ENCODE results near the gene GTPBP2.

GTPBP2 gene

DNA sequence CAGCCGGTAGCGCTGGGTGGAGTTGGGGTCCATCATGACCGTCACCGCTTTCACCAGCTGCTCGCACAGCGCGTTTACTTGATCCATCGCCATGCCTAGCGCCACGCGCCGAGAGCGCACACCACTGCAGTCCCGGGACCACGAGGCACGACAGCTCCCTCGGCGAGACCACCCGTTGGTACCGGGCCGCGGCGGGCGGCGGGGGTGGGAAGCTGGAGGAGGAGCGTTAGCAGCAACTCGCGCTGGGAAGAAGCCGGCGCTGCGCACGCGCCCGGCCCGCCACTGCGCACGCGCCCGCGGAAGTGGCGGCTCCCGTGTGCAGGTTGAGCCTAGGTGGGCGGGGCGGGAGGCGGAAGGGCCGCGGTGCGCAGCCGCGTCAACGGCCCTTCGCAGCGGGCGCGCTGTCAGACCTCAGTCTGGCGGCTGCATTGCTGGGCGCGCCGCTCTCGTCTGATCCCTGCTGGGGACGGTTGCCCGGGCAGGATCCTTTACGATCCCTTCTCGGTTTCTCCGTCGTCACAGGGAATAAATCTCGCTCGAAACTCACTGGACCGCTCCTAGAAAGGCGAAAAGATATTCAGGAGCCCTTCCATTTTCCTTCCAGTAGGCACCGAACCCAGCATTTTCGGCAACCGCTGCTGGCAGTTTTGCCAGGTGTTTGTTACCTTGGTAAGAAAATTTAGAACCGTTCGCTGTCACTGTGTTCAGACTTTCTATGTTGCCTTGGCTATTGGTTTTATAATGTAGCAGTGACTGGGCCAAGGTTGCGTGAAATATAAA, 53.1 kb downstream of the GTPBP2 start, which contains the start of the genes POLH and XPO5:
Gene POLH, plus strand, starts transcription at position 414 of the 780 bp plus-strand sequence. CDS start 6,135 bp downstream, outside the sequence.
Gene XPO5, minus strand, starts transcription at position 267 of the 780 bp plus-strand sequence. Its CDS starts 174 bp downstream, at position 93.
- DNase-seq: peak; percentile 92

DNA sequence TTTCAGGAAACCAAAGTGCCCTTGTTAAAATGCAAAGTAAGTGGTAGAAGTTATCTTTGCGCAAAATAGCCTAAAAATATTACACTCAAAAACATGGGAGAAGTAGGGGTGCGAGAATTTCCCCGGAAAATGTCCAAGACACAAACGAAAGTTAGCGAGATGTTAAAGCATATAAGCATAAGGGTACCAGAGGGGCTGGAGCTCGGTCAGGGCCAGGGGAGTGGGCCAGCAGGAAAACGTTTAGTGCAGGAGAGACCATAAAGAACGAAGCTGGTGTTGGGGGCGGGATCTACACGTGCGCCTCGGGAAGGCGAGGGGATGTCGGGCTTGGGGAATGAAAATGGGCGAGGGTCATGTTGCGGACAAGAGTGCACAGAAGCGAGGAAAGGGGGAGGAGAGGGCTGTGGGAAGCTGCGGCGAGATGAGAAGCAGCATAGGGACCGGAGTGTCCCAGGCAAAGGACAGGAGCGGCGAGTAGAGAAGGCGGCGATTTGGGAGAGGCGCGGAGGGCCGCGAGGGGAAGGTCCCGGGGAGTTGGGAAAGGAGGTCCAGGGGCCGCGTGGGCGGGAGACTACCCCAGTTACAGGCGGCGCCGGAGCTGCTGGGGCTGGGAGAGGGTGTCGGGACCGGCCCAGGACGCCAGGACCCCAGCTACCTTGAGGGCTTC, 53.8 kb downstream of the GTPBP2 start:
- peak; percentile 13 for DNase-seq

DNA sequence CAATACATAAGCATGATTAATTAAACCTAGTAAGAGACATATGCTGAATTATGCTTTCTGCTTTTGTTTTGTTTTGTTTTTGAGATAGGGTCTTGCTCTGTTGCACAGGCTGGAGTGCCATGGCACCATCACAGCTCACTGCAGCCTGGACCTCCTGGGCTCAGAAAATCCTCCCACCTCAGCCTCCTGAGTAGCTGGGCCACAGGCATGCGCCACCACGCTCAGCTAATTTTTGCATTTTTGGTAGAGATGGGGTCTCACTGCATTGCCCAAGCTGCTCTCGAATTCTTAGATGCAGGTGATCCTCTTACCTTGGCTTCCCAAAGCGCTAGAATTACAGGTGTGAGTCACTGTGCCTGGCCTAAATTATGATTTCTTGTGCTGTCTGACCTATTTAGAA, 57.0 kb downstream of the GTPBP2 start:
- DNase-seq: no peak

DNA sequence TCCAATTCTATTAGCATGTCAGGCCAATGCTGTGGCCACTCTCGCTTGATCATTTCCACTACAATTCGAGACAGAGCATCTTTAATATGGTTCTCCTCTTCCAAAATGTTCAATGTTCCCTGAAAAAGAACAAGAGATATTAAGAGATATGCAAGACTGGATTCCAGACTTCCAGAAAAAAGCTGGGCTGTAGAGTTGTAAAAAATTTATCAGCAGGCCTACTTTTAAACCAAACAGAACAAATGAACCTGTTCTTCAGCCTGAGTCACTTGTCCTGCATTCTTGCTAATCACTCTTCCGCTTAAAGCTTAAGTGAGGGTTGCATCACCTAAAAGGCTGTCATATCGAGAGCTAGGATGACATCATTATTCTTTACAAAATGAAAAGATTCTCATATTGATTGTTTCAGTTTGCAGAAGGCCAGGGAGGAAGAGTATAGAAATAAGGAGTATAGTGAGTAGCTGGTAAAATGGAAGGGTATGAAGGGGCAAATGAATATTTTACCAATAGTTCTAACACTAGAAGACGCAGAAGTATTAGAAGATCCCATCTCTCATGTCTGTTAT, 58.1 kb downstream of the GTPBP2 start:
- no peak for DNase-seq
